ENCODE measurements around the gene INCA1.

DNA sequence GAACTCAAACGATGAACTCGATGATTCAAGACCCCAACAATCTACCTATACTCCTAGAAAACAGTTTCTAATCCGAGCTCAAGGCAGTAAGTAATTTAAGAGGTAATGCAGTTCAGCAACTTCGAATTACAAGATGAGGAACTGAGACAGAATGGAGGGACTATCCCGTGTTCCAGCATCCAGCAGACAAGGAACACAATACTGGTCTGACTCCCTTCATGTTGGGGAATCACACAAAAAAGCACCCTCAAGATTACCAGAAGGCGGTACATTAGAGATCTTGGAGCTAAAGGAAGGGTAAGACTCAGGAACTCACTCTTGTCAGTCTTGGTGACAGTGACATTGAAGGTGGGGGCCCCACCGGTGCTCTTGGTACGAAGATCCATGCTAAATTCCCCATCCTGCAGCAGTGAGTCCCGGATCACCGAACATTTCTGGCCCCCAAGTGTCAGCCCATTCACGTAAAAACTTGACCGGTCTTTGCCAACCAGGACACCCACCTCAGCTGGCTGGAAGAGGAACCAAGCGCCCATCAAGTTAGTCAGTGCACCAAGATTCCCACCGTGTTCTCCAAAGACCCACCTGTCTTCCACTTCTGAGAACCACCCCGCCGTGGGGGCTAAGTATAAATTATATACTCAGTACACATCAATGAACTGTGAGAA lies 50.9 kb downstream of the INCA1 start:
- TF ChIP-seq RARA (CRISPR knock-in tag; IDR thresholded peaks at IDR 0.05) (no peak), ARID5B (CRISPR knock-in tag; IDR thresholded peaks at IDR 0.05) (no peak), KDM5B (CRISPR knock-in tag; IDR thresholded peaks at IDR 0.05; ENCODE audit: borderline replicate concordance) (no peak), MIER3 (CRISPR knock-in tag; IDR thresholded peaks at IDR 0.05; ENCODE audit: borderline replicate concordance) (no peak), KLF6 (CRISPR knock-in tag; IDR thresholded peaks at IDR 0.05) (no peak), EZH2 (conservative IDR thresholded peaks at IDR 0.05; ENCODE audit: low read depth, low read length) (no peak), POLR2A (IDR thresholded peaks at IDR 0.05; ENCODE audit: insufficient read depth in 1 of 2, low read depth in 2 of 2, low read length in 2 of 2) (no peak), KLF13 (CRISPR knock-in tag; IDR thresholded peaks at IDR 0.05) (no peak)
- TF ChIP-seq, protein P1, sequence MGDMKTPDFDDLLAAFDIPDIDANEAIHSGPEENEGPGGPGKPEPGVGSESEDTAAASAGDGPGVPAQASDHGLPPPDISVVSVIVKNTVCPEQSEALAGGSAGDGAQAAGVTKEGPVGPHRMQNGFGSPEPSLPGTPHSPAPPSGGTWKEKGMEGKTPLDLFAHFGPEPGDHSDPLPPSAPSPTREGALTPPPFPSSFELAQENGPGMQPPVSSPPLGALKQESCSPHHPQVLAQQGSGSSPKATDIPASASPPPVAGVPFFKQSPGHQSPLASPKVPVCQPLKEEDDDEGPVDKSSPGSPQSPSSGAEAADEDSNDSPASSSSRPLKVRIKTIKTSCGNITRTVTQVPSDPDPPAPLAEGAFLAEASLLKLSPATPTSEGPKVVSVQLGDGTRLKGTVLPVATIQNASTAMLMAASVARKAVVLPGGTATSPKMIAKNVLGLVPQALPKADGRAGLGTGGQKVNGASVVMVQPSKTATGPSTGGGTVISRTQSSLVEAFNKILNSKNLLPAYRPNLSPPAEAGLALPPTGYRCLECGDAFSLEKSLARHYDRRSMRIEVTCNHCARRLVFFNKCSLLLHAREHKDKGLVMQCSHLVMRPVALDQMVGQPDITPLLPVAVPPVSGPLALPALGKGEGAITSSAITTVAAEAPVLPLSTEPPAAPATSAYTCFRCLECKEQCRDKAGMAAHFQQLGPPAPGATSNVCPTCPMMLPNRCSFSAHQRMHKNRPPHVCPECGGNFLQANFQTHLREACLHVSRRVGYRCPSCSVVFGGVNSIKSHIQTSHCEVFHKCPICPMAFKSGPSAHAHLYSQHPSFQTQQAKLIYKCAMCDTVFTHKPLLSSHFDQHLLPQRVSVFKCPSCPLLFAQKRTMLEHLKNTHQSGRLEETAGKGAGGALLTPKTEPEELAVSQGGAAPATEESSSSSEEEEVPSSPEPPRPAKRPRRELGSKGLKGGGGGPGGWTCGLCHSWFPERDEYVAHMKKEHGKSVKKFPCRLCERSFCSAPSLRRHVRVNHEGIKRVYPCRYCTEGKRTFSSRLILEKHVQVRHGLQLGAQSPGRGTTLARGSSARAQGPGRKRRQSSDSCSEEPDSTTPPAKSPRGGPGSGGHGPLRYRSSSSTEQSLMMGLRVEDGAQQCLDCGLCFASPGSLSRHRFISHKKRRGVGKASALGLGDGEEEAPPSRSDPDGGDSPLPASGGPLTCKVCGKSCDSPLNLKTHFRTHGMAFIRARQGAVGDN (CRISPR knock-in tag; IDR thresholded peaks at IDR 0.05) = no peak

All from HepG2 (cell line).